H1 (cell line): ENCODE results near the gene KCNH1. TPM values are rescaled to one million over a fixed set of nuclear protein-coding genes. Genes with fewer than 3 reads are reported as not detected.

ENCODE experiments used
- CTCF ChIA-PET: fragments of 300-600 bp; sonication (Branson Sonifier 250); formaldehyde crosslinking; loops from one replicate; lab custom pipeline; 2021; ENCODE audit not compliant: partially characterized antibody; lab: Charles Lee
- POLR2A ChIA-PET: fragments of 300-600 bp; sonication (Branson Sonifier 250); formaldehyde crosslinking; loops from one replicate; lab custom pipeline; 2021; ENCODE audit warnings: inconsistent platforms; ENCODE audit not compliant: partially characterized antibody; lab: Charles Lee
- DNase-seq, 2 experiments: peaks; one replicate each; pipeline versions ENCODE4 v3.0.0 to v3.0.0-alpha.2; 2010 to 2022; ENCODE audit warnings: low spot score in 2 of 2, low read depth in 1 of 2, mixed read lengths in 1 of 2
- FAIRE-seq: peaks from 2 replicates; lab custom pipeline; 2011; peaks lifted over from hg19 to GRCh38; lab: Jason Lieb, UNC
- H2AFZ ChIP-seq: 2 replicates; pipeline ENCODE4 v1.8.1; 2012; ENCODE audit warnings: low read length, inconsistent platforms
- H2AK5ac ChIP-seq: 2 replicates; pipeline ENCODE4 v1.6.1; 2013; ENCODE audit warnings: low read depth, low read length
- H2BK120ac ChIP-seq: replicated peaks from 2 replicates; pipeline ENCODE3; 2013; ENCODE audit warnings: low read depth, low read length, inconsistent platforms
- H2BK12ac ChIP-seq: 2 replicates; pipeline ENCODE4 v1.6.1; 2013; ENCODE audit warnings: low read depth, low read length
- H2BK15ac ChIP-seq: 2 replicates; pipeline ENCODE4 v1.6.1; 2013; ENCODE audit warnings: low read length
- H2BK20ac ChIP-seq: 2 replicates; pipeline ENCODE4 v1.6.1; 2013; ENCODE audit warnings: low read length
- H2BK5ac ChIP-seq: 2 replicates; pipeline ENCODE4 v1.6.1; 2013; ENCODE audit warnings: low read depth, low read length
- H3K14ac ChIP-seq: 2 replicates; pipeline ENCODE4 v1.6.1; 2013; ENCODE audit warnings: inconsistent platforms; ENCODE audit not compliant: insufficient read length
- H3K18ac ChIP-seq: 2 replicates; pipeline ENCODE4 v1.6.1; 2013; ENCODE audit warnings: low read length; ENCODE audit errors: extremely low read depth
- H3K23ac ChIP-seq: 2 replicates; pipeline ENCODE4 v1.6.1; 2013; ENCODE audit warnings: inconsistent platforms; ENCODE audit not compliant: insufficient read length
- H3K23me2 ChIP-seq: 2 replicates; pipeline ENCODE4 v1.6.1; 2013; ENCODE audit warnings: low read depth, low read length
- H3K27ac ChIP-seq: 2 replicates; pipeline ENCODE4 v1.6.1; 2011; ENCODE audit warnings: low read depth, low read length, inconsistent platforms
- H3K27me3 ChIP-seq, 4 experiments: replicated peaks in 1 of 4; 1 replicate in 1 of 4; 2 replicates in 3 of 4; pipeline versions ENCODE4 v1.6.1 to v1.8.1; 2011 to 2013; ENCODE audit warnings: low read length in 3 of 4, mild to moderate bottlenecking in 3 of 4, inconsistent platforms in 2 of 4, mixed read lengths in 2 of 4, moderate library complexity in 1 of 4; ENCODE audit not compliant: control insufficient read depth in 3 of 4, insufficient read depth in 3 of 4; ENCODE audit errors: extremely low read depth in 1 of 4
- H3K36me3 ChIP-seq, 4 experiments: 2 replicates each; pipeline versions ENCODE4 v1.6.1 to v1.8.1; 2011 to 2013; ENCODE audit warnings: mild to moderate bottlenecking in 4 of 4, low read length in 3 of 4, moderate library complexity in 2 of 4, control low read depth in 1 of 4, inconsistent platforms in 1 of 4; ENCODE audit not compliant: insufficient read depth in 4 of 4, control insufficient read depth in 2 of 4
- H3K4ac ChIP-seq: replicated peaks from 2 replicates; pipeline ENCODE3; 2013; ENCODE audit warnings: low read length, low read depth, mixed read lengths, inconsistent platforms; ENCODE audit not compliant: insufficient read length
- H3K4me1 ChIP-seq, 4 experiments: replicated peaks in 1 of 4; 1 replicate in 1 of 4; 2 replicates in 3 of 4; pipeline versions ENCODE4 v1.6.1 to v1.8.1; 2011 to 2013; ENCODE audit warnings: low read length in 3 of 4, inconsistent platforms in 2 of 4, mixed read lengths in 1 of 4; ENCODE audit not compliant: insufficient read depth in 4 of 4, control insufficient read depth in 3 of 4
- H3K4me2 ChIP-seq, 2 experiments: 2 replicates each; pipeline versions ENCODE4 v1.6.1 to v1.8.1; 2011 to 2013; ENCODE audit warnings: low read depth in 2 of 2, low read length in 2 of 2, control low read depth in 1 of 2, inconsistent platforms in 1 of 2, mild to moderate bottlenecking in 1 of 2; ENCODE audit not compliant: insufficient read depth in 1 of 2
- H3K4me3 ChIP-seq, 4 experiments: fragments of 200-600, 300-600 bp in 1 of 4; sonication (generic), shearing (Covaris generic), sonication (Bioruptor Twin) in 1 of 4; 2 replicates each; pipeline versions ENCODE4 v1.5.1 to v1.8.1; 2011 to 2016; ENCODE audit warnings: low read length in 4 of 4, low read depth in 3 of 4, control low read depth in 2 of 4, inconsistent platforms in 2 of 4, mild to moderate bottlenecking in 2 of 4, mixed read lengths in 1 of 4, moderate library complexity in 1 of 4; ENCODE audit not compliant: insufficient read depth in 2 of 4; ENCODE audit errors: extremely low read depth in 1 of 4
- H3K56ac ChIP-seq: replicated peaks from 2 replicates; pipeline ENCODE3; 2013; ENCODE audit warnings: low read depth, mild to moderate bottlenecking, mixed read lengths, low read length, inconsistent platforms; ENCODE audit not compliant: insufficient read length
- H3K79me1 ChIP-seq: 2 replicates; pipeline ENCODE4 v1.6.1; 2013; ENCODE audit warnings: low read depth, low read length, control low read depth
- H3K79me2 ChIP-seq, 2 experiments: 2 replicates each; pipeline versions ENCODE4 v1.6.1 to v1.8.1; 2012 to 2013; ENCODE audit warnings: low read length in 2 of 2, mild to moderate bottlenecking in 2 of 2, inconsistent platforms in 1 of 2; ENCODE audit not compliant: insufficient read depth in 2 of 2, control insufficient read depth in 1 of 2
- H3K9ac ChIP-seq, 4 experiments: replicated peaks in 1 of 4; 1 replicate in 1 of 4; 2 replicates in 3 of 4; pipeline versions ENCODE4 v1.6.1 to v1.8.1; 2011 to 2013; ENCODE audit warnings: low read depth in 3 of 4, low read length in 3 of 4, control low read depth in 2 of 4, mild to moderate bottlenecking in 2 of 4, moderate library complexity in 2 of 4, inconsistent platforms in 1 of 4; ENCODE audit errors: extremely low read depth in 1 of 4
- H3K9me3 ChIP-seq, 2 experiments: 2 replicates each; pipeline versions ENCODE4 v1.6.1 to v1.8.1; 2012 to 2013; ENCODE audit warnings: mild to moderate bottlenecking in 2 of 2, moderate library complexity in 2 of 2, control low read depth in 1 of 2, inconsistent platforms in 1 of 2, low read depth in 1 of 2, low read length in 1 of 2, mixed read lengths in 1 of 2; ENCODE audit not compliant: insufficient read depth in 2 of 2
- H4K20me1 ChIP-seq, 2 experiments: replicated peaks in 1 of 2; 2 replicates each; pipeline versions ENCODE3 to v1.8.1; 2011 to 2013; ENCODE audit warnings: inconsistent platforms in 2 of 2, low read length in 2 of 2, mild to moderate bottlenecking in 1 of 2; ENCODE audit not compliant: insufficient read depth in 2 of 2, control insufficient read depth in 1 of 2
- H4K5ac ChIP-seq: 2 replicates; pipeline ENCODE4 v1.6.1; 2013; ENCODE audit warnings: low read length, low read depth, mixed read lengths, inconsistent platforms; ENCODE audit not compliant: insufficient read length
- H4K8ac ChIP-seq: 2 replicates; pipeline ENCODE4 v1.8.0; 2013; ENCODE audit warnings: mild to moderate bottlenecking, moderate library complexity, low read length, inconsistent platforms; ENCODE audit not compliant: insufficient read depth; ENCODE audit errors: extremely low read depth
- H4K91ac ChIP-seq: replicated peaks from 2 replicates; pipeline ENCODE3; 2013; ENCODE audit warnings: low read length, mixed read lengths, inconsistent platforms; ENCODE audit not compliant: insufficient read length
- EGR1 ChIP-seq: IDR thresholded peaks from 2 replicates; pipeline ENCODE4 v1.6.1; 2011; ENCODE audit warnings: low read depth, low read length, borderline replicate concordance
- HDAC2 ChIP-seq, 2 experiments: fragments of 300-600 bp in 1 of 2; sonication (generic) in 1 of 2; IDR thresholded peaks; 2 replicates each; pipeline ENCODE4 v1.6.1; 2011 to 2012; ENCODE audit warnings: low read depth in 2 of 2, low read length in 2 of 2, mild to moderate bottlenecking in 2 of 2, moderate library complexity in 2 of 2, borderline replicate concordance in 1 of 2, inconsistent platforms in 1 of 2
- KDM5A ChIP-seq: fragments of 200-600 bp; IDR thresholded peaks from 2 replicates; pipeline ENCODE4 v1.7.1; 2012; ENCODE audit warnings: mild to moderate bottlenecking, low read length, inconsistent platforms, mixed read lengths
- POLR2AphosphoS5 ChIP-seq: IDR thresholded peaks from 2 replicates; pipeline ENCODE4 v1.6.1; 2011; ENCODE audit warnings: low read depth, low read length
- YY1 ChIP-seq: IDR thresholded peaks from 2 replicates; pipeline ENCODE4 v1.6.1; 2011; ENCODE audit warnings: low read depth, mild to moderate bottlenecking, low read length
- WGBS, 2 experiments: shearing (Covaris generic) in 1 of 2; methylation state at CpG; one replicate each; pipeline versions ENCODE4 v1.1.6 to v1.1.7; 2013 to 2015; ENCODE audit warnings: low lambda C conversion rate in 2 of 2, mixed read lengths in 2 of 2, inconsistent platforms in 1 of 2, low coverage in 1 of 2, missing lambda C conversion rate in 1 of 2; ENCODE audit not compliant: insufficient replicate concordance in 2 of 2, insufficient coverage in 1 of 2, insufficient read length in 1 of 2; ENCODE audit errors: extremely low coverage in 1 of 2, missing lambda C conversion rate in 1 of 2; 5-methylcytosine and 5-hydroxymethylcytosine counted together
- polyA plus RNA-seq, 7 experiments: library from polyadenylated mRNA; depleted of rRNA in 3 of 7; stranded (reverse) in 5 of 7; unstranded in 2 of 7; fragments of >200 nt in 5 of 7; fragments of 200-250 nt in 2 of 7; gene quantifications; 1 replicate in 5 of 7; 2 replicates in 1 of 7; 4 replicates in 1 of 7; pipeline versions ENCODE4 v1.2.1 to v1.2.3, GENCODE V29; 2011 to 2013; ENCODE audit warnings: missing spikeins in 2 of 7, mixed read lengths in 2 of 7
- total RNA-seq: library from RNA; stranded (reverse); fragmentation: NEBNext Ultra II Directional; extraction: Animal tissue kit (Norgen Biotek cat#: 25700); gene quantifications from 2 replicates; pipeline ENCODE4 v1.2.1, GENCODE V29; 2021

KCNH1 gene
- total and polyA plus RNA-seq, 2 of the 8 experiments (the other 6 are each of a cell fraction or from before 2014, with no cell fraction given), result 0.27 to 0.34 TPM

DNA sequence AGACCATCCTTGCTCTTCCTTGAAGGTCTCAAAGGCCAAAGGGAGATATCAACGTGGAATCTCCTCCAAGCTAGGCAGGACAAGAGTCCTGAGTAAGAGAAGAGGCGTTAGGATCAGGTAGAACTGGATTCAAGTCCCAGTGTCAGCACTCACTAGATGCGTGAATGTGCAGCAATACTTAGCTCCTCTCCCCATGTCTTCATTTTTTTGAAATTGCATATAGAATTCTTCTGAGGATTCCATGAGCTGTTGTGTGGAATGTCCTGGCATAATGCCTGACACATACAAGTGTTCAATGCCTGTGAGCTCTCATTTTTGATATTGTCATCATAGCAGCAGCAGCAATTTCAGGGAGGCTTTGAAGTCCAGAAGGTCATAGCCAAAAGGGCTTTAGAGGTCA is 333.2 kb downstream of the KCNH1 start:
- FAIRE-seq, result no peak
- POLR2A ChIA-PET, result no interaction called here
- no peak overlapping the region for H2BK5ac ChIP-seq

More for the DNA sequence above, 333.2 kb downstream of the KCNH1 start:
- Histone ChIP-seq H3K4me2 (no peak overlapping the region), H2AFZ (no peak overlapping the region), H4K5ac (no peak overlapping the region), H2BK120ac (no peak overlapping the region), H3K18ac (no peak overlapping the region), H3K23me2 (no peaks in the 10 kb centered on the region), H2AK5ac (no peak overlapping the region), H4K8ac (no peak overlapping the region), H3K14ac (no peak overlapping the region), H2BK15ac (no peak overlapping the region), H3K9ac (no peak overlapping the region), H3K23ac (no peak overlapping the region), H4K91ac (no peak overlapping the region), H3K79me1 (no peaks in the 10 kb centered on the region), H3K4me3 (no peak overlapping the region), H3K56ac (no peak overlapping the region), H3K79me2 (no peaks in the 10 kb centered on the region), H4K20me1 (no peaks in the 10 kb centered on the region), H3K27ac (no peak overlapping the region), H3K27me3 (no peaks in the 10 kb centered on the region), H3K9me3 (no peaks in the 10 kb centered on the region), H2BK20ac (no peak overlapping the region), H2BK12ac (no peak overlapping the region), H3K36me3 (no peaks in the 10 kb centered on the region), H3K4me1 (no peaks in the 10 kb centered on the region), H3K4ac (no peak overlapping the region)
- CTCF ChIA-PET, result interaction anchor here (1.0 kb wide), 1 partner anchor 9 kb away, joined by 3 read pairs; no protein-coding TSS in a partner anchor
- 88% methylated on average over 3 of the region's 3 CpGs; no CpG with 5 or more reads in 1 of the 2 experiments for whole genome bisulfite sequencing, 2 experiments
- TF ChIP-seq EGR1 (no peak), YY1 (no peak), KDM5A (no peak), HDAC2 (IDR thresholded peaks at IDR 0.05; ENCODE audit: borderline replicate concordance in 1 of 2, low read depth in 2 of 2, low read length in 2 of 2) (no peak), POLR2AphosphoS5 (no peak)
- DNase-seq, result no peak
